HepG2 (cell line): ENCODE results near the gene ZNF674. TPM values are rescaled to one million over a fixed set of nuclear protein-coding genes. Genes with fewer than 3 reads are reported as not detected.

Source experiments
- ATAC-seq: fragments of 200-7000 bp; cut with Tn5 transposase; 3 replicates; pipeline ENCODE4 v1.9.1; 2020; ENCODE audit warnings: mild to moderate bottlenecking, moderate library complexity
- BruUV-seq: library from RNA; stranded (reverse); fragments of 400-500 nt; replicated peaks from 2 replicates; lab custom pipeline; 2021; lab: Mats Ljungman, UMichigan
- CTCF ChIA-PET: fragments of 300-600 bp; formaldehyde crosslinking; extraction: SDS; loops from one replicate; lab custom pipeline; 2021; ENCODE audit warnings: low total read pairs, inconsistent platforms, low intra/inter-chr PET ratio; lab: Yijun Ruan, JAX
- POLR2A ChIA-PET: fragments of 350-600 bp; sonication (Branson Sonifier 250); formaldehyde crosslinking; loops from one replicate; lab custom pipeline; 2020; ENCODE audit warnings: antibody characterized with exemption, inconsistent platforms; lab: Yijun Ruan, JAX
- DNase-seq: peaks from one replicate; pipeline ENCODE4 v3.0.0-alpha.2; 2015; ENCODE audit warnings: low spot score
- FAIRE-seq: peaks from 3 replicates; lab custom pipeline; 2011; peaks lifted over from hg19 to GRCh38; lab: Jason Lieb, UNC
- H2AFZ ChIP-seq: one replicate; pipeline ENCODE4 v1.6.1; 2011; ENCODE audit warnings: low read length, inconsistent platforms
- H3K27ac ChIP-seq: fragments of 300-600 bp; 3 replicates; pipeline ENCODE4 v1.8.0; 2011; ENCODE audit warnings: mixed run types, mild to moderate bottlenecking, mixed read lengths, low read length, inconsistent platforms; ENCODE audit not compliant: insufficient read depth; ENCODE audit errors: extremely low read length
- H3K27me3 ChIP-seq, 2 experiments: fragments of 200-600 bp in 1 of 2; 2 replicates in 1 of 2; 3 replicates in 1 of 2; pipeline versions ENCODE4 v1.6.0 to v1.8.0; 2011; ENCODE audit warnings: low read length in 2 of 2, mild to moderate bottlenecking in 2 of 2, moderate library complexity in 2 of 2, inconsistent platforms in 1 of 2; ENCODE audit not compliant: insufficient read depth in 2 of 2, control insufficient read depth in 1 of 2
- H3K36me3 ChIP-seq, 2 experiments: fragments of 200-600 bp in 1 of 2; replicated peaks in 1 of 2; 2 replicates in 1 of 2; 3 replicates in 1 of 2; pipeline versions ENCODE4 v1.5.1 to v1.8.0; 2011; ENCODE audit warnings: low read length in 2 of 2, inconsistent platforms in 1 of 2; ENCODE audit not compliant: insufficient read depth in 2 of 2, control insufficient read depth in 1 of 2
- H3K4me1 ChIP-seq: 2 replicates; pipeline ENCODE4 v1.5.1; 2012; ENCODE audit warnings: low read length, inconsistent platforms; ENCODE audit not compliant: insufficient read depth
- H3K4me2 ChIP-seq: 2 replicates; pipeline ENCODE4 v1.6.0; 2011; ENCODE audit warnings: low read depth, low read length, inconsistent platforms
- H3K4me3 ChIP-seq, 3 experiments: fragments of 200-600 bp in 1 of 3; sonication (generic), shearing (Covaris generic) in 1 of 3; replicated peaks in 1 of 3; 2 replicates each; pipeline ENCODE4 v1.5.1; 2011 to 2016; ENCODE audit warnings: low read length in 3 of 3, inconsistent platforms in 2 of 3, low read depth in 2 of 3, mild to moderate bottlenecking in 2 of 3, control low read depth in 1 of 3, mixed read lengths in 1 of 3; ENCODE audit not compliant: insufficient read depth in 1 of 3
- H3K79me2 ChIP-seq: one replicate; pipeline ENCODE4 v1.6.1; 2011; ENCODE audit warnings: low read length, inconsistent platforms; ENCODE audit not compliant: insufficient read depth
- H3K9ac ChIP-seq: 2 replicates; pipeline ENCODE4 v1.6.0; 2011; ENCODE audit warnings: mild to moderate bottlenecking, low read depth, low read length, inconsistent platforms; ENCODE audit not compliant: insufficient read depth
- H3K9me3 ChIP-seq: 2 replicates; pipeline ENCODE4 v1.5.1; 2012; ENCODE audit warnings: mild to moderate bottlenecking, low read length
- H4K20me1 ChIP-seq: 2 replicates; pipeline ENCODE4 v1.6.0; 2011; ENCODE audit warnings: inconsistent platforms, mild to moderate bottlenecking, low read length, moderate library complexity; ENCODE audit not compliant: insufficient read depth
- FOSL2 ChIP-seq: sonication (generic); formaldehyde crosslinking; IDR thresholded peaks from 2 replicates; pipeline ENCODE4 v1.4.0; 2020; ENCODE audit warnings: missing genetic modification reagents
- GATAD2A ChIP-seq: IDR thresholded peaks from 2 replicates; pipeline ENCODE4 v1.6.1; 2016
- HNRNPLL ChIP-seq: fragments of 200-400 bp; formaldehyde crosslinking; IDR thresholded peaks from 2 replicates; pipeline ENCODE4 v1.6.1; 2017; ENCODE audit warnings: mild to moderate bottlenecking, low read depth, low read length; ENCODE audit not compliant: poor library complexity, severe bottlenecking
- KDM5B ChIP-seq: sonication (generic); formaldehyde crosslinking; IDR thresholded peaks from 2 replicates; pipeline ENCODE4 v1.4.0; 2020; ENCODE audit warnings: missing genetic modification reagents, mild to moderate bottlenecking, borderline replicate concordance
- KLF6 ChIP-seq: IDR thresholded peaks from 2 replicates; pipeline ENCODE4 v1.8.0; 2016; ENCODE audit warnings: missing biosample characterization, missing genetic modification reagents
- LCORL ChIP-seq, 2 experiments: fragments of 450-650 bp in 1 of 2; sonication (generic) in 1 of 2; formaldehyde crosslinking in 1 of 2; IDR thresholded peaks; 2 replicates each; pipeline versions ENCODE4 v1.5.0 to v1.6.1; 2017 to 2020; ENCODE audit warnings: antibody characterized with exemption in 1 of 2, missing genetic modification reagents in 1 of 2
- MBNL3 ChIP-seq: fragments of 250-450 bp; sonication (Bioruptor Pico); conservative IDR thresholded peaks from 2 replicates; pipeline ENCODE4 v1.8.0; 2022; ENCODE audit warnings: mild to moderate bottlenecking, inconsistent platforms
- NR1H2 ChIP-seq: sonication (generic); formaldehyde crosslinking; IDR thresholded peaks from 2 replicates; pipeline ENCODE4 v1.8.1; 2022; ENCODE audit warnings: low read depth, missing genetic modification reagents, borderline replicate concordance
- PITX1 ChIP-seq: sonication (generic); formaldehyde crosslinking; IDR thresholded peaks from 2 replicates; pipeline ENCODE4 v1.5.1; 2020; ENCODE audit warnings: mild to moderate bottlenecking, missing genetic modification reagents
- RARA ChIP-seq: IDR thresholded peaks from 2 replicates; pipeline ENCODE4 v1.6.1; 2016; ENCODE audit warnings: missing genetic modification reagents, missing compliant biosample characterization
- SP1 ChIP-seq, 2 experiments: fragments of 450-650 bp in 1 of 2; sonication (generic) in 1 of 2; formaldehyde crosslinking in 1 of 2; IDR thresholded peaks; 2 replicates each; pipeline versions ENCODE4 v1.4.0 to v1.6.1; 2016 to 2020; ENCODE audit warnings: missing genetic modification reagents in 1 of 2
- SRSF1 ChIP-seq: fragments of 200-400 bp; formaldehyde crosslinking; optimal IDR thresholded peaks from 2 replicates; pipeline ENCODE3; 2017; ENCODE audit warnings: mild to moderate bottlenecking, low read depth, low read length, moderate library complexity
- ZNF431 ChIP-seq: sonication (generic); formaldehyde crosslinking; IDR thresholded peaks from 2 replicates; pipeline ENCODE4 v1.9.0; 2022; ENCODE audit warnings: missing genetic modification reagents, low read depth, mild to moderate bottlenecking, borderline replicate concordance
- ZNF790 ChIP-seq: sonication (generic); formaldehyde crosslinking; IDR thresholded peaks from 2 replicates; pipeline ENCODE4 v1.8.0; 2022; ENCODE audit warnings: missing genetic modification reagents, mild to moderate bottlenecking, borderline replicate concordance
- ZNF839 ChIP-seq: sonication (generic); formaldehyde crosslinking; IDR thresholded peaks from 2 replicates; pipeline ENCODE4 v1.4.0; 2020; ENCODE audit warnings: missing genetic modification reagents, mild to moderate bottlenecking, borderline replicate concordance
- ZSCAN12 ChIP-seq: sonication (generic); formaldehyde crosslinking; IDR thresholded peaks from 2 replicates; pipeline ENCODE4 v1.9.0; 2021; ENCODE audit warnings: mild to moderate bottlenecking, missing genetic modification reagents
- WGBS: methylation state at CpG from one replicate; pipeline ENCODE4 v1.1.6; 2017; ENCODE audit warnings: low lambda C conversion rate; 5-methylcytosine and 5-hydroxymethylcytosine counted together
- in situ Hi-C: cut with HindIII; loops from 2 replicates; pipeline ENCODE4 v1.10.0; 2017; ENCODE audit warnings: low pct_unique_long_range_greater_than_20kb; ENCODE audit not compliant: extremely low pct_ligation_motif_present
- intact Hi-C: fragments of 100-400 bp; cut with micrococcal nuclease; formaldehyde crosslinking; loops from one replicate; pipeline ENCODE4 v1.10.0; 2022; ENCODE audit not compliant: unreplicated experiment
- polyA plus RNA-seq, 8 experiments: library from polyadenylated mRNA; depleted of rRNA in 3 of 8; stranded (reverse) in 7 of 8; unstranded in 1 of 8; fragments of >200 nt; fragmentation: Illumina TruSeq in 4 of 8; extraction: Trizol in 4 of 8; gene quantifications; 2 replicates each; pipeline versions ENCODE4 v1.2.1 to v1.2.3, GENCODE V29; 2011 to 2016; ENCODE audit warnings: low read depth in 4 of 8, missing spikeins in 1 of 8, mixed read lengths in 1 of 8; ENCODE audit not compliant: insufficient read depth in 1 of 8
- total RNA-seq, 5 experiments: library from RNA; depleted of rRNA; stranded (reverse); fragments of >200 nt; fragmentation: Illumina TruSeq; extraction: Trizol; gene quantifications; 2 replicates each; pipeline ENCODE4 v1.2.3, GENCODE V29; 2016; ENCODE audit warnings: low read depth in 1 of 5
- TF ChIP-seq, protein P1 (sequence below): sonication (generic); formaldehyde crosslinking; IDR thresholded peaks from 2 replicates; pipeline ENCODE4 v1.5.0; 2020; ENCODE audit warnings: missing genetic modification reagents
- TF ChIP-seq, protein P2 (sequence below): IDR thresholded peaks from 2 replicates; pipeline ENCODE4 v1.6.1; 2016

Gene ZNF674
- total and polyA plus RNA-seq, 2 of the 13 experiments (the other 11 are each of a cell fraction or from before 2014, with no cell fraction given), result 2.9 to 3.5 TPM

GRCh38 chrX:46574774-46575381, 29.7 kb upstream of the ZNF674 start (continued):
- TF ChIP-seq MBNL3 (CRISPR knock-in tag), result no peak

GRCh38 chrX:46573892-46574773, 28.9 kb upstream of the ZNF674 start:
- in situ Hi-C loops (no loop called here), intact Hi-C loops (loop anchor here (5.0 kb wide), 1 partner anchor 68 kb away; no protein-coding TSS in a partner anchor)
- Histone ChIP-seq H3K4me1 (peaks cover 49% of the 10 kb centered on the region), H3K79me2 (peaks cover 14% of the 10 kb centered on the region), H3K36me3 (no peaks in the 10 kb centered on the region; a peak in 1 of 5 replicates), H3K9me3 (no peaks in the 10 kb centered on the region), H2AFZ (no peak overlapping the region), H3K27ac (peak overlapping the region; percentile 71), H3K27me3 (no peaks in the 10 kb centered on the region), H3K4me2 (peak overlapping the region; percentile 82), H4K20me1 (no peaks in the 10 kb centered on the region), H3K9ac (peak overlapping the region; percentile 62), H3K4me3 (peak overlapping the region; percentile 63 to 80 (median 74); a peak in 5 of 6 replicates)
- TSS peak; percentile 41 for BruUV-seq
- DNase-seq (peak; percentile 53), ATAC-seq (peak; percentile 73), FAIRE-seq (no peak)
- POLR2A ChIA-PET, result no interaction called here
- 0% methylated on average over 1 of the region's 107 CpGs for WGBS
- CTCF ChIA-PET, result interaction anchor here (0.9 kb wide), 1 partner anchor 112 kb away, joined by 3 read pairs; no protein-coding TSS in a partner anchor
- no peak for TF ChIP-seq FOSL2
- TF ChIP-seq, protein P1, sequence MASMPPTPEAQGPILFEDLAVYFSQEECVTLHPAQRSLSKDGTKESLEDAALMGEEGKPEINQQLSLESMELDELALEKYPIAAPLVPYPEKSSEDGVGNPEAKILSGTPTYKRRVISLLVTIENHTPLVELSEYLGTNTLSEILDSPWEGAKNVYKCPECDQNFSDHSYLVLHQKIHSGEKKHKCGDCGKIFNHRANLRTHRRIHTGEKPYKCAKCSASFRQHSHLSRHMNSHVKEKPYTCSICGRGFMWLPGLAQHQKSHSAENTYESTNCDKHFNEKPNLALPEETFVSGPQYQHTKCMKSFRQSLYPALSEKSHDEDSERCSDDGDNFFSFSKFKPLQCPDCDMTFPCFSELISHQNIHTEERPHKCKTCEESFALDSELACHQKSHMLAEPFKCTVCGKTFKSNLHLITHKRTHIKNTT (CRISPR knock-in tag), result no peak
- TF ChIP-seq PITX1 (CRISPR knock-in tag), result no peak
- TF ChIP-seq LCORL (IDR thresholded peaks at IDR 0.05), result no peak
- TF ChIP-seq LCORL (CRISPR knock-in tag; IDR thresholded peaks at IDR 0.05), result no peak
- no peak for TF ChIP-seq ZNF431 (CRISPR knock-in tag)
- TF ChIP-seq ZNF790 (CRISPR knock-in tag), result no peak
- TF ChIP-seq SP1 (IDR thresholded peaks at IDR 0.05), result no peak
- no peak for TF ChIP-seq SP1 (CRISPR knock-in tag; IDR thresholded peaks at IDR 0.05)
- no peak for TF ChIP-seq ZSCAN12 (CRISPR knock-in tag)
- no peak for TF ChIP-seq ZNF839 (CRISPR knock-in tag)
- TF ChIP-seq SRSF1, result no peak
- TF ChIP-seq NR1H2 (CRISPR knock-in tag), result no peak
- TF ChIP-seq KLF6 (CRISPR knock-in tag), result 0 out of 2 replicates have a peak, but pooled peaks have one; percentile 35
- TF ChIP-seq KDM5B, result peak; percentile 53; the same call in 1 of the 2 replicates
- TF ChIP-seq, protein P2, sequence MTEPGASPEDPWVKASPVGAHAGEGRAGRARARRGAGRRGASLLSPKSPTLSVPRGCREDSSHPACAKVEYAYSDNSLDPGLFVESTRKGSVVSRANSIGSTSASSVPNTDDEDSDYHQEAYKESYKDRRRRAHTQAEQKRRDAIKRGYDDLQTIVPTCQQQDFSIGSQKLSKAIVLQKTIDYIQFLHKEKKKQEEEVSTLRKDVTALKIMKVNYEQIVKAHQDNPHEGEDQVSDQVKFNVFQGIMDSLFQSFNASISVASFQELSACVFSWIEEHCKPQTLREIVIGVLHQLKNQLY (CRISPR knock-in tag), result no peak
- TF ChIP-seq HNRNPLL, result peak; percentile 58
- TF ChIP-seq GATAD2A (CRISPR knock-in tag), result no peak
- TF ChIP-seq RARA (CRISPR knock-in tag), result no peak
